H7 (cell line): ENCODE measurements around the gene FAM171A2. TPM values are rescaled to one million over a fixed set of nuclear protein-coding genes. Genes with fewer than 3 reads are reported as not detected.
A peak's percentile ranks its signal among the peaks of the same experiment; 100 is the strongest.
"Not testable (repeated sequence)": the region's sequence is repeated elsewhere in the genome, so short reads cannot be mapped to it uniquely, and the experiment has no call there.

Experiments
- DNase-seq: peaks from one replicate; pipeline ENCODE4 v3.0.0; 2012
- H3K27me3 ChIP-seq: 2 replicates; pipeline ENCODE4 v1.6.0; 2011; ENCODE audit warnings: mild to moderate bottlenecking, low read length; ENCODE audit not compliant: control insufficient read depth, insufficient read depth
- H3K36me3 ChIP-seq: replicated peaks from 2 replicates; pipeline ENCODE4 v1.5.1; 2011; ENCODE audit warnings: low read length; ENCODE audit not compliant: control insufficient read depth, insufficient read depth
- H3K4me3 ChIP-seq: 2 replicates; pipeline ENCODE4 v1.5.1; 2011; ENCODE audit warnings: low read depth, mild to moderate bottlenecking, control low read depth, low read length, moderate library complexity; ENCODE audit not compliant: insufficient read depth
- total RNA-seq: library from RNA; depleted of rRNA; stranded (reverse); fragments of >200 nt; shearing (Covaris generic); gene quantifications from 2 replicates; pipeline ENCODE4 v1.2.3, GENCODE V29; 2014

Gene FAM171A2
- total RNA-seq, 1 experiment from 2014 or later: 23.7 TPM

DNA sequence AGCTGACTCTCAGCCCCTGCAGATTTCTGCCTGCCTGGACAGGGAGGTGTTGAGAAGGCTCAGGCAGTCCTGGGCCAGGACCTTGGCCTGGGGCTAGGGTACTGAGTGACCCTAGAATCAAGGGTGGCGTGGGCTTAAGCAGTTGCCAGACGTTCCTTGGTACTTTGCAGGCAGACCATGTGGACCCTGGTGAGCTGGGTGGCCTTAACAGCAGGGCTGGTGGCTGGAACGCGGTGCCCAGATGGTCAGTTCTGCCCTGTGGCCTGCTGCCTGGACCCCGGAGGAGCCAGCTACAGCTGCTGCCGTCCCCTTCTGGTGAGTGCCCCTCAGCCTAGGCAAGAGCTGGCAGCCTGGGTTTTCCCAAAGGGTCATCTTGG lies 14.7 kb downstream of the FAM171A2 start:
- DNase-seq: peak; percentile 21
- peaks cover 4% of the 10 kb centered on the region; the same call in 1 of the 2 replicates for H3K27me3 ChIP-seq
- H3K36me3 ChIP-seq: peaks cover 2% of the 10 kb centered on the region
- no peak overlapping the region for H3K4me3 ChIP-seq

DNA sequence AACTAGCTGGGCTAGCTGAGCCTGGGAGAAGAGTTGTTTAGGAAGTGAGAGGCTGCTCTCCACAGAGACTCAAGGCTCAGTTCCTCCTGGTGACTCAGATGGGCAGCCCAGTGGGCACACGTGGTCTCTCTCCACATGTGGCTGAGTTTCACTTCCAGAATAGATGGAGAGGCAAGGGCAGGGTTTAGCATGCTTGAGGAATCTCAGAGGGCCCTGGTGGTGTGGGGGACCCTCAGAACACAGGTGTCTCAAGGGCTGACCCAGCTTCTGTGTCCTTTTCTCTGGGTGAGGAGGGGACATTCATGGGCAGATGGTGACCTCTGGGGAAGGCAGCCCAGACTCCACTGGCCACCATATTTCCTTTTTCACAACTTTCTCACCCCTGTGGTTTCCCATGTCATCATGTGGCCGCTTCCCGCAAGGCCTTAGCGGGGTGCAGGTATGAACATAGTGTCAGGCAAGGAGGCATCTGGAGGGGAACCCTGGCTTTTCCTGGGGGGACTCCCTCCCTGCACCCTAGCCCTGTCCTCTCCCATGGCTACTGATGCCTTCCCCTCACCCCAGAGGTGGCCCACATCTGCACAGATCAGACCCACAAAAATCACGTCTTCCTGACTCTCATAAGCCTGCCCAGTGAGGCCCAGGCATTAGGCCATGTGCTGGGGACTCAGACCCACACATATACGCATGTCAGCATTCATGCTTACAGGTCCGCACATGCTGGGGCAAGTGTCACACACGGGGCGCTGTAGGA lies 15.2 kb downstream of the FAM171A2 start:
- Histone ChIP-seq H3K36me3 (peaks cover 2% of the 10 kb centered on the region), H3K27me3 (peaks cover 4% of the 10 kb centered on the region; the same call in 1 of the 2 replicates), H3K4me3 (no peak overlapping the region)
- DNase-seq: peak; percentile 16

- H3K4me3 ChIP-seq, H3K36me3 ChIP-seq, H3K27me3 ChIP-seq, DNase-seq: not testable (repeated sequence)
Measured at GRCh38 chr17:44347206-44348055, 16.2 kb downstream of the FAM171A2 start.

DNA sequence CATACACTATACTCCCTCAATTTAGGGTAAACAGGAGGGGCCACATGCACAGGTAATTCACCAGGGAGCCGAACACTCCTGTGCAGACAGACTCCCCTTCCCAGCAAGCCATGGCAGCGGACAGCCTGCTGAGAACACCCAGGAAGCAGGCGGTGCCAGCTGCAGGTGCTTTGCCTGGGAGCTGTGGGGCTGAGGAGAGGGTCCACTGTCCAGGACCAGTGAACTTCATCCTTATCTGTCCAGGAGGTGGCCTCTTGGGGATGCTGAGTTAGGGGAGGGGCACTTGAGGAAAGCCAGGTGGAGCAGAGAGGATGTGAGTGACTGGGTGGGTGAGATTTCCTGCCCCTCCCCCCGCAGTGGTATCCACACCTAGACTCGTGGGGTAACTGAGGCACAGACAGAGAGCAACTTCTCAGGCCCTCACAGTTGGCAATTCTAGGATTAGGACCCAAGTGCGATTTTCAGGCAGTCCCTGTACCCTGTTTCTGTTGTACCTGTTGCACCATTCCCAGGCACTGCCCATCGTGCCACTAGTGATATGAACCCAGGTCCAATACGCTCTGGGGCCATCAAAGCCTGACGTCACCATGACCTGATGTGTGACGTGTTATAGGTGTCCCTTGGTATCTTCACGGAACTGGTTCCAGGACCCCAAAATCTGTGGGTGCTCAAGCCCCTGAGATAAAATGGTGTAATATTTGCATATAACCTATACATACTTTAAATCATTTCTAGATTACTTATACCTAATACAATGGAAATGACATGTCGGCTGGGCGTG lies 17.4 kb downstream of the FAM171A2 start:
- peak overlapping the region; percentile 77; the same call in 1 of the 2 replicates for H3K4me3 ChIP-seq
- no peak for DNase-seq
- peaks cover 2% of the 10 kb centered on the region; the same call in 1 of the 2 replicates for H3K27me3 ChIP-seq
- no peaks in the 10 kb centered on the region; the same call in 1 of the 2 replicates for H3K36me3 ChIP-seq

DNA sequence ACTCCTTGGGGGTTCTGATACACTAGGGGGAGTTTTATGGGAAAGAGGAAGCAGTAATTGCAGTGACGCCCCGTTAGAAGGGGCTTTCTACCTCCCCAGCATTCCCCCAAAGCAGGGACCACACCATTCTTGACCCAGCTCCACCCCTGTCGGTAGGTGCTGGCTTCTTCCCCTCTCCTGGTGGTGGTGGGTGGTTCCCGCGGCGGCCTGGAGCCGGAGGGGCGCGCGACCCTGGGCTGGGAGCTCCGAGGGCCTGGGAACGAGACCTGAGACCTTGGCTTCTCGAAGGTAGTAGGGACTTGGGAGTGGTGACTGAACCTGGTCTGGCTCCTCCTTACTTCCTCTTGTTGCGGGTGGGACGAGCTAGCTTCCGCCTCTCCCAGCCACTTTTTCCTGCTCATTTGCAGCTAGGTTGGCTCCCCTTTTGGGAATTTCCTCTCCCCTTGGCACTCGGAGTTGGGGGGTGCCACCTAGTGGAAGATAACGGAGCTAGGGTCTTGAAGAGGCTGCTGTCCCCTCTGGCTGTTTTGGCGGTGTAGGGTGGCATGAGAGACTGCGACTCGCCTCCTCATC lies 18.1 kb downstream of the FAM171A2 start:
- H3K27me3 ChIP-seq: peaks cover 2% of the 10 kb centered on the region; the same call in 1 of the 2 replicates
- peak overlapping the region; percentile 77 for H3K4me3 ChIP-seq
- no peaks in the 10 kb centered on the region for H3K36me3 ChIP-seq
- DNase-seq: peak; percentile 93

DNA sequence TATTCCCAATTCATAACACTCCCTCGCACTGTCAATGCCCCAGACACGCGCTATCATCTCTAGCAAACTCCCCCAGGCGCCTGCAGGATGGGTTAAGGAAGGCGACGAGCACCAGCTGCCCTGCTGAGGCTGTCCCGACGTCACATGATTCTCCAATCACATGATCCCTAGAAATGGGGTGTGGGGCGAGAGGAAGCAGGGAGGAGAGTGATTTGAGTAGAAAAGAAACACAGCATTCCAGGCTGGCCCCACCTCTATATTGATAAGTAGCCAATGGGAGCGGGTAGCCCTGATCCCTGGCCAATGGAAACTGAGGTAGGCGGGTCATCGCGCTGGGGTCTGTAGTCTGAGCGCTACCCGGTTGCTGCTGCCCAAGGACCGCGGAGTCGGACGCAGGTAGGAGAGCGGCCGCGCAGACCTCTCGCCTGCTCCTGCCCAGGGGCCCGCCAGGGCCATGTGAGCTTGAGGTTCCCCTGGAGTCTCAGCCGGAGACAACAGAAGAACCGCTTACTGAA lies 18.7 kb downstream of the FAM171A2 start, which contains the start of gene GRN:
TSS of gene GRN (plus strand) at position 364 of the 515 bp plus-strand sequence. CDS start 3,863 bp downstream, outside the sequence.
- peak; percentile 99 for DNase-seq
- Histone ChIP-seq H3K4me3 (peak within 1 kb of the TSS; percentile 77), H3K27me3 (peaks cover 2% of the 10 kb centered on the region; the same call in 1 of the 2 replicates), H3K36me3 (no peaks in the 10 kb centered on the region)

- no peak for DNase-seq
- H3K36me3 ChIP-seq: no peaks in the 10 kb centered on the region
- H3K27me3 ChIP-seq: peaks cover 2% of the 10 kb centered on the region; the same call in 1 of the 2 replicates
- H3K4me3 ChIP-seq: no peak overlapping the region
Measured at GRCh38 chr17:44343510-44344209, 20.0 kb downstream of the FAM171A2 start.

GRCh38 chr17:44340553-44340952 lies 23.1 kb downstream of the FAM171A2 start:
- DNase-seq, H3K36me3 ChIP-seq, H3K27me3 ChIP-seq, H3K4me3 ChIP-seq: not testable (repeated sequence)

- peaks cover 2% of the 10 kb centered on the region; the same call in 1 of the 2 replicates for H3K27me3 ChIP-seq
- no peaks in the 10 kb centered on the region for H3K36me3 ChIP-seq
- H3K4me3 ChIP-seq: no peak overlapping the region
- no peak for DNase-seq
Measured at GRCh38 chr17:44338702-44339101, 25.0 kb downstream of the FAM171A2 start.

GRCh38 chr17:44335968-44336367 lies 27.7 kb downstream of the FAM171A2 start:
- H3K36me3 ChIP-seq: no peaks in the 10 kb centered on the region
- DNase-seq: no peak
- no peak overlapping the region for H3K4me3 ChIP-seq
- H3K27me3 ChIP-seq: no peaks in the 10 kb centered on the region; the same call in 1 of the 2 replicates

GRCh38 chr17:44335564-44335963 lies 28.1 kb downstream of the FAM171A2 start:
- Histone ChIP-seq H3K4me3 (no peak overlapping the region), H3K36me3 (no peaks in the 10 kb centered on the region), H3K27me3 (no peaks in the 10 kb centered on the region)
- no peak for DNase-seq

- Histone ChIP-seq H3K4me3 (no peak overlapping the region), H3K36me3 (no peaks in the 10 kb centered on the region), H3K27me3 (no peaks in the 10 kb centered on the region)
- no peak for DNase-seq
Measured at GRCh38 chr17:44334727-44335126, 28.9 kb downstream of the FAM171A2 start.

GRCh38 chr17:44334315-44334714 lies 29.3 kb downstream of the FAM171A2 start:
- Histone ChIP-seq H3K36me3 (no peaks in the 10 kb centered on the region), H3K27me3 (no peaks in the 10 kb centered on the region), H3K4me3 (no peak overlapping the region)
- no peak for DNase-seq
